GM19238 (cell line): ENCODE data around the gene TRABD.

Experiments
- DNase-seq: peaks from one replicate; pipeline ENCODE4 v3.0.0; 2011; ENCODE audit warnings: low spot score; ENCODE audit not compliant: insufficient read length

TRABD gene

DNA sequence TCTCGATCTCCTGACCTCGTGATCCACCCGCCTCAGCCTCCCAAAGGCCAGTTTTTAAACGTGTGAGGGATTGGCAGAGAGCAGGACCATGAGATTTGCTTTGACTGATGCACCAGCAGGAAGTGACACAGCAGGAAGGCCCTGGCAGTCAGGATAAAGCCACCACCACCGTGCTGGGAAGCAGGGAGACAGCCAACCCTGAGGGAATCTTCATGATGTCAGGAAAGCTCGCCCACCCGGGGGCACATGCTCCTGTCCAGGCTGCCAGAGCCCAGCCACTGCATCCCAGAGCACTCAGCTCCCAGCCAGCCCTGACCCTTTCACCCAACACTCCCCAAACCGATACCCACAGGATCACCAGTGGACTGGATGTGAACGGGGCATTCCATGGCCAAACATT, 53.0 kb downstream of the TRABD start:
- DNase-seq, result no peak

DNA sequence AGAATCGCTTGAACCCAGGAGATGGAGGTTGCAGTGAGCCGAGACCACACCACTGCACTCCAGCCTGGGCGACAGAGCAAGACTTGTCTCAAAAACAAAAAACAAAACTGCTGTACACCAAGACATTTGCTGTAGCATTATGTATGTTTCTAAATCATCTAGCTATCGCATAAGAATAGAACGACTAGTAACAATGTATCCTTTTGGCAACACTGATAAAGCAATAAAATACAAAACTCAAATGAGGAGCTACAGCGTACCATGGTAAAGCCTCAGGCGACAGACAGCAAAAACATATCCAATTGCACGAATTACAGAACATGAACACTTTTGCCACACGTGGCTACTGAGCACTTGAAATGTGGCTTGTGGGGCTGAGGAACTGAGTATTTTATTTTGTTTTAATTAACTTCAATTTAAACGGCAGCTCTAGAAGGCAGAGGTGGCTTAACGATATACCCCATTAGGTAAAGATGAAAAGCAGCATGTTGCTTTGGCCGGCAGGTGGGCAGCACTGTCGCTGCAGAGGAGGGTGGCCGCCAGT, 56.8 kb downstream of the TRABD start:
- DNase-seq, result no peak

DNA sequence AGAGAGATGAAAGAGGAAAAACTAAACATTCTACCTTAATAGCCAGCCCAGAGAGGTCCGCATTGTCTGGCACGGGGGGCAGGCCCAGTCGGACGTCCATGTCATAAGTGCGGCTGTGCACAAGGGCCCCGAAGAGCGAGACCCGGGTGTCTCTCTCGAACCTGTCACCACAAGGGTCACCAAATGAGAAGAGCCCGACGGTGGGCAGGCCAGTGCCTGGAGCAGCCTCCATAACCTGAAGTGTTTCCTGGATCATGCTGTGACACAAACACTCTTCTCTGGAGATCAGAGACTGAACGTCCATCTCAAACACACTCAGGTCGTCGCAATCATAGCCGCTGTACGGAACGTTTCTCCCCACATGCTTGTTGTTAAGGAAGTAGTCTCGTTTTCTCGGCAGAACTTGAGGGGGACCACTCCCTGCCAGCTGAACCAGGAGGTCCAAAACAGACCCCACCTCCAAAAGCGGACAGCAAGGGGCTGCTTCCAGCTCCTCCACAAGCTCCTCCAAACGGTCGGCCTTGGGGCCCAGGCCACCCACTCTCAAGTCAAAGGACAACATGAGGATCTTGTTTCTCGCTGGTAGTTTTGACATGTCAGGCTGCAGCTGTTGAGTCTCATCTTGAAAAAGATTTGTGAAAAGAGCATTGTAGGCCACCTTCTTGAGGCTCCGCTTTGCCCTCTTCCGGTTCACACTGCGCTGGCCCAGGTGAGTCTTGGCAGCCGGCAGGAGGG, 58.1 kb downstream of the TRABD start:
- DNase-seq, result no peak

DNA sequence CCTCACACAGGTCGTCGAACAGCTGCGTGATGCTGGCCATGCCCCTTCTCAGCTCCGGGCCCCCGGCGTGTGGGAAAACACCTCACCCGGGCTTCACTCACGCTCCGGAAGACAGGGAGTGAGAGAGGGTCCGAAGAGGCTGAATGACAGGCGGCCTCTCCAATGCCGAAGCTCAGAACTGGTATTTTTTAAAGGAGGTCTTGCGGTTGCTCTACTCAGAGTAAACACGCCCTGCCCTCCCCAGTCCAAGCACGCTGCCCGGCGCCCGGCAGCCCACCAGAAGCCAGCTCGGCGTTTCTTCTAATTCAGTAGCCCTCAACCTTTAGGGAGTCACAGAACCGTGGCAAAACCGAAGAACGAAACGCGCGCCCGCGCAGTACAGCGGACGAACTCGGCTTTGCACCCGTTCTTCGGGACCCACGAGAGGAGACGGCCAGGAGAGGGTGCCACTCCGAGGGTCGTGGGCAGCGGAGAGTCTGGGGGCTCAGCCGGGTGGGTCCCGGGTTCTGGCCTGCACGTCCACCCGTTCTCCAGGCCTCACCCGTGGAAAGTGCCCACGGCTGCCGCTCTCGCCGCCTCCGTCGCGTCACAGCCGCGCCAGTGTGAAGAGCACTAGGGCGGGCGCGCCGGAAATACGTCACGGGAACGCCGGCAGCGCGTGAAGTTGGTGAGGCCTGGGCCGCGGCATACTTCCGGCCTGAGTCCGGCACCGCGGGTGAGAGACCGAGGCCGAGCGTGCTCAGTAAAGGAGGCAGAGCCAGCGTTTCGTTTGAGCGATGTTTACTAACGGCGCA, 58.9 kb downstream of the TRABD start, which contains the start of gene TUBGCP6:
Gene TUBGCP6 (minus strand): TSS at position 604 of the 794 bp plus-strand sequence. CDS start 564 bp downstream, at position 40.
- peak; percentile 93 for DNase-seq

DNA sequence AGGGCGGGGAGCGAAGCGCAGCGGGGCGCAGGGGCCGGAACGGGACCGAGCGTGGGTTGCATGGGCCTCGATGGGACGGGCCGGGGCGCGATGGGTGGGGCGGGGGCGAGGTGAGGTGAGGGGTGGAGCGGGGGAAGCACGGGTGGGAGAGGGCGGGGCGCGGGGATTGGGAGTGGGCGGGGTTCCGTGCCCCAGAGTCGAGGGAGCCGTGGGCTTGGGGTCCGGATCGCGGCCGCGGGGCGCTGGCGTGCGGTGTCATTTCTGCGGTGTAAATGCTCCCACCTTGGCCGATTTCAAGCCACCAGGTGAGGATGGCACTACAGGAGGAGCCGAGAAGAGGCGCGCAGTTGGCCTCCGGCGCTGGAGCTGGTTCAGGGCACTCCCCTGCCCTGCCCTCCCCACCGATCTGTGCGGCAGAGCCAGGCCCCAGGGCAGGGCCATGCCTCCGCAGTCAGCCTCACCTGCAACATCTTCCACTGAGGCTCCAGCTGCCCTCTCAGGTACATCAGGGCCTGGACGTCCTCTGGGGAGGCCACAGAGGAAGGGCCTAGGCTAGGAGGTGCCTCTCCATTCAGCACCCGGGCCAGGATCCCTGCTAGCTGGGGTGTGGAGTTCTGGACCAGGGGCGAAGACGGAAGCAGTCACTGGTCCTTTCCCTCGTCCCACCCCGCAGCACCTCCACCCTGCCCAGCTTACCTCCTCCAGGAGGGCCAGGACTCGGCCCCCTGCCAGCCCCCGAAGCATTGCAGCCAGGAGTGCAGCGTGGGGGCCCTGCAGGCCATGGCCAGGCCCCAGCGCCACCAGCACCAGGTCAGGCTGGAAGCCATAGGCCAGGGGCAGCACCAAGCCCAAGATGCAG, 59.7 kb downstream of the TRABD start:
- no peak for DNase-seq

DNA sequence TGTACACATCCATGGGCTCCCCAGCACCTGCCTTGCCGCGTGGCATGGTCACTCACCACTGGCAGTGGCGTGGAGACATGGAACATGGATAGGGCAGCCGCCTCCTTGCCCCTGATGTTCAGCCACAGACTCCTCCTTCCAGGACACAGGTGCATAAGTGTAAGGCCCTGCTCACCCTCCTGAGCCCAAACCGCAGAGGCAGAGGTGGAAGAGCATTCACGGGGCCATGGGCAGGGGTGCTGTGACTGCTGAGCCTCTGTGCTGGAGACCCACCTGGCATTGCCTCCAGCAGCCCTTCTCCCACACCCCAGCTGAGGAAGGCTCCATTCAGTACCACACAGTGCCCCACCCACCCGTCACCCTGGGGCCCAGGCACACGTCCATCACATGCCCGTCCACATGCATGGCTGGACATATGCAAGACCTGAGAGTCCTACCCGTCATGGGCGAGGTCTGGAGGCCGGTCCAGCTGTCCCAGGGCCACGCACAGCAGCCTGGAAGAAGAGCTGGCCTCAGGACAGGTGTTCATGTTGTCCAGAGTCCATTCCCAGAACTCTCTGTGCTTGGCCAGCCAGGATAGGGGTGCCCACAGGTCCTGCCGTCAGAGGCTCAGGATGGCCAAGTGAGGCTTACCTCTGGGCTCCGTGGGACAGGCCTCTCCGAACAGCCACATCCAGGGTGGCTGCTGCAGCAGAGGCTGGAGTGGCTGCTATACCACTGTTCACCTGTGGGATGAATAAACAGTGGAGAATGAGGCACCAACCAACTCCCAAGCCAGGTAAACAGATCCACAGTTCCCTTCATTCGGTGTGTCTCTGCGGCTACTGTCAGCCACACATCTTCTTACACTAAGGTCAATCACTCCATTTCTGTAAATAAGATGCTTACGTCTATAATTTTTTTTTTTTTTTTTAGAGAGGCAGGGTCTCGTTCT, 60.8 kb downstream of the TRABD start:
- DNase-seq, result no peak

DNA sequence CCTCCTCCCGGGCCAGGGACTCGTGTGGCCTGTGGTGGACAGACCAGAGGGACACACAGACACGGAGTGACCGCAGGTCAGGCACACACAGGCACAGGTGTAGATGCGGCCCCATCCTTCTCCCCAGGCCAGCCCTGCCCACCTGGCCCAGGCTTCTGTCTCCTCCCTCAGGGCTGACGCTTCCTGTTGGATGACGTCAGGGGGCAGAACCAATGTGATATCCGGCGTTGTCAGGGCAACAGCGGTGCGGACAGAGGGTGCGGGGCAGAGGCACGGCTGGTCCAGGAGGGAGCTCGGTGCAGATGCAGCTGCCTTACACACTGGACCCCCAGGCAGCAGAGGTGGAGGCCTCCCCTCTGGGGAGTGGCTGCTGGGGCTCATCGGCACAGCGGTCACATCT, 62.0 kb downstream of the TRABD start:
- no peak for DNase-seq

DNA sequence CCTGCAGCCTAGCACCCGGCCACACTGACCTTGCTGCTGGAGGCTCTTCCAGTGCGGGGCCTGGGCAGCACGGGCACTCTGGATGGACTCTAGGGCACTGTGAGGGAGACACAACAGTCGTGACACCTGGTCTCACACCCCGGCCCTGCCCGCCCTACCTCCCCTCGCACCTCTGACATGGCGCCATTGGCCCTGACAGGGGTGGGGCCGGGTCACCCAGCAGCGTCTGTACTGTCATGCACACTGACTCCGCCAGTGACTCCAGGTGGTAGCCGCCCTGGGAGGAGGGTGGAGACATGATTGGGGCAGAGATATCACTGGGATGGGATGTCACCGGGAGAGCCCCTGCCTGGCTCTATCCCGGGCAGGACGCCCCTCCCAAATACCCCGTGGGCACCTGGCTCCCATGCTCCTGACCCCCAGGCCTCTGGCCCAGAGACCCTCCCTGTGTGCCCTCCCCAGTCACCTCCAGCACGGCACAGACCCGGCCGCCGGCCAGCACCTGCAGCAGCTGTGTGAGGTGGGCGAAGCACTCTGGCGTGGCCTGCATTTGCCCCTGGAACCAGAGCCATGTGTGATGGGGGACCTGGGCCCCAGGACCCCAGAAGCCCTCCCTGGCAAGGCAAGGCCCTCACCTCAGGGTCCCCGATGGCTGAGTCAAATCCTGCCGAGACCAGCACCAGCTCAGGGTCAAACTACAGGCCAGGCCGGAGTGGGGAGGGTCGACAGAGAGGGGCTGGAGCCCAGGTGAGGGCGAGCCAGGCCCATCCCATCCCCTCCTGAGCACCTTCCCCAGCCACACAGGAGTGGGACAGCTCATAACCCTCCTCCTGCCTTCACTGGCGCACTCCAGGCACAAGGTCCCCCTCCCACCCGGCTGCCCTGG, 62.7 kb downstream of the TRABD start:
- no peak for DNase-seq
